ENCODE results near the gene WNT3. TPM values are rescaled to one million over a fixed set of nuclear protein-coding genes. Genes with fewer than 3 reads are reported as not detected.

The WNT3 gene
- total and polyA plus RNA-seq, 2 of the 8 experiments (the other 6 are each of a cell fraction or from before 2014, with no cell fraction given) = 0.56 to 2.0 TPM

DNA sequence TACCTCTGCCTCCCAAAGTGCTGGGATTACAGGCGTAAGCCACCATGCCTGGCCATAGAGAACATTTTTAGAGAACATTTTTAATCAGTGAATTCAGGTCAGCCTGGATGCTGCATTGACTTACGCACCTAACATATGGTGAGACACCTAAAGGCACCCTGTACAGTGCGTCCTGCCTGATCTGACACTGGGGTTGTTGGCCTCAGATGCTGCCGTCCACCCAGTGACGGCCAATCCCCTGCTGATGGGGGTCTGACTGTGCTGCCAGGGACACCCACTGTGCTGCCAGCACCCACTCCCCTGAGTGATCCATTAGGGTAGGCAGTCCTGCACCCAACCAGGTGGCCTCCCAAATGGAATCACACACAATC is 38.5 kb downstream of the WNT3 start (continued):
- TF ChIP-seq SP1 (IDR thresholded peaks at IDR 0.05; ENCODE audit: low read depth, low read length) (no peak), FOSL1 (IDR thresholded peaks at IDR 0.05; ENCODE audit: insufficient read depth, low read depth, low read length) (no peak), GTF2F1 (IDR thresholded peaks at IDR 0.05; ENCODE audit: borderline replicate concordance, low read depth, low read length) (no peak)

Measured in H1 (cell line).